ENCODE data around the gene CD4. TPM values are rescaled to one million over a fixed set of nuclear protein-coding genes. Genes with fewer than 3 reads are reported as not detected.

The CD4 gene
- total RNA-seq, 4 donors from 2014 or later: 1.8 to 12.9 (median 3.8) TPM

DNA sequence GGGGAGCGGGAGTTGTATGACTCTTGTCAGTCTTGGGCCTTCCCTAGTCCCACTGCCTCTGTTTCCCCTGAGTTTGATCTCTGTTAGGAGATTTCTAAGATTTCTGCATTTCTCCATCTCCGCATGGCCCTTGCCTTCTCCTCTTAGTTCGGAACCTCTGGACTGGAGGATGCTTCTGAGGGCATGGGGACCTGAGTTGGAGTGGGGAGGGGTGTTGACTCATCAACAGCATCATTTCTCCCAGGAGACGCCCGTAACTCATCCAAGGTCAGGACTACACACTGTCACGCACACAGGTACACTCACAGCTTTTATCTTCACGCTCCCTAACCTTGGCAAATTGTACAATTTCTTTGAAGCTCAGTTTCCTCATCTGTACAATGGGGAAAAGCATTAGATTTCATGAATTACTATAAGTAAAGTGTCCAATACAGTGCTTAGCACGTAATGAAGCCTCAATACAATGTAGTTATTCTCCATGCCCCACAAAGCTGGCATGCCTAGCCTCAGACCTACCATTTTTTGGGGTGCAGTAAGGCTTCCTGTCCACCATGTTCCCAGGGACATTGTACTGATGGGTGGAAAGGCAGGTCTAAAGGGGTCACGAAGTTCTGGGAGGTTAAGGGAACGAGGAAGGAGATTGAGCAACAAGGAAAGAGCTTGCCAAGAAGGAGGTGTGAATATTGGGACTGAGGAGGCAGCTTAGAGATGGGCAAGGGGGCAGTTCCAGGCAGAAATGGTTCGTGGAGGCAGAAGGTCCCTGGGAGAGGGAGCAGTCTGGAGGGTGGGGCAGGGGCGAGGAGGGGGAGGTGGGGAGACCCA lies 17.6 kb upstream of the CD4 start:
- DNase-seq: no peak
- peak overlapping the region in 3 of 4 donors; percentile 35 to 48 (median 46) for H3K27ac ChIP-seq
- no peaks in the 10 kb centered on the region for H3K9me3 ChIP-seq
- no peak for ATAC-seq
- no peak overlapping the region for H3K4me3 ChIP-seq
- peaks cover 12 to 20% of the 10 kb centered on the region in 2 donors for H3K4me1 ChIP-seq
- intact Hi-C loops (cut with DNase I; ENCODE audit: low total_unique reads): no loop called here
- in situ Hi-C loops (cut with MboI; ENCODE audit: low sequenced_read_pairs in 4 of 4): no loop called here
- no peaks in the 10 kb centered on the region for H3K27me3 ChIP-seq
- H3K36me3 ChIP-seq: no peaks in the 10 kb centered on the region
- TF ChIP-seq, protein P1, sequence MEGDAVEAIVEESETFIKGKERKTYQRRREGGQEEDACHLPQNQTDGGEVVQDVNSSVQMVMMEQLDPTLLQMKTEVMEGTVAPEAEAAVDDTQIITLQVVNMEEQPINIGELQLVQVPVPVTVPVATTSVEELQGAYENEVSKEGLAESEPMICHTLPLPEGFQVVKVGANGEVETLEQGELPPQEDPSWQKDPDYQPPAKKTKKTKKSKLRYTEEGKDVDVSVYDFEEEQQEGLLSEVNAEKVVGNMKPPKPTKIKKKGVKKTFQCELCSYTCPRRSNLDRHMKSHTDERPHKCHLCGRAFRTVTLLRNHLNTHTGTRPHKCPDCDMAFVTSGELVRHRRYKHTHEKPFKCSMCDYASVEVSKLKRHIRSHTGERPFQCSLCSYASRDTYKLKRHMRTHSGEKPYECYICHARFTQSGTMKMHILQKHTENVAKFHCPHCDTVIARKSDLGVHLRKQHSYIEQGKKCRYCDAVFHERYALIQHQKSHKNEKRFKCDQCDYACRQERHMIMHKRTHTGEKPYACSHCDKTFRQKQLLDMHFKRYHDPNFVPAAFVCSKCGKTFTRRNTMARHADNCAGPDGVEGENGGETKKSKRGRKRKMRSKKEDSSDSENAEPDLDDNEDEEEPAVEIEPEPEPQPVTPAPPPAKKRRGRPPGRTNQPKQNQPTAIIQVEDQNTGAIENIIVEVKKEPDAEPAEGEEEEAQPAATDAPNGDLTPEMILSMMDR (IDR thresholded peaks at IDR 0.05 in 4 of 5, conservative IDR thresholded peaks at IDR 0.05 in 1 of 5): no peak
- no peak for TF ChIP-seq POLR2A (IDR thresholded peaks at IDR 0.05)

DNA sequence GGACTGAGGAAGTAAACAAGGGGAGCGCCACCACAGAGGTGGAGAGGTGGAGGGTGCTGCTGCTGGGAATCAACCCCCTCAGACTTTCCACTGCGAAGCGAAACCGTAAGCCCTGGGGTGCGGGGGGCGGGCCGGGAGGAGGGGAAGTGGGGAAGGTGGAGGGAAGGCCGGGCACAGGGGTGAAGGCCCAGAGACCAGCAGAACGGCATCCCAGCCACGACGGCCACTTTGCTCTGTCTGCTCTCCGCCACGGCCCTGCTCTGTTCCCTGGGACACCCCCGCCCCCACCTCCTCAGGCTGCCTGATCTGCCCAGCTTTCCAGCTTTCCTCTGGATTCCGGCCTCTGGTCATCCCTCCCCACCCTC lies 17.0 kb upstream of the CD4 start, which contains the start of gene LAG3:
LAG3 (plus strand) TSS at position 190 of the 365 bp plus-strand sequence. CDS start 333 bp downstream, outside the sequence.
- intact Hi-C loops (cut with DNase I; ENCODE audit: low total_unique reads) (no loop called here), in situ Hi-C loops (cut with MboI; ENCODE audit: low sequenced_read_pairs in 4 of 4) (no loop called here)
- H3K27ac ChIP-seq: peak within 1 kb of the TSS in 3 of 4 donors; percentile 35 to 48 (median 46)
- no peaks in the 10 kb centered on the region for H3K9me3 ChIP-seq
- TF ChIP-seq, protein P1 (IDR thresholded peaks at IDR 0.05 in 4 of 5, conservative IDR thresholded peaks at IDR 0.05 in 1 of 5): no peak
- no peak for TF ChIP-seq POLR2A (IDR thresholded peaks at IDR 0.05)
- no peak for ATAC-seq
- H3K36me3 ChIP-seq: no peaks in the 10 kb centered on the region
- no peaks in the 10 kb centered on the region for H3K27me3 ChIP-seq
- peaks cover 12 to 15% of the 10 kb centered on the region in 2 donors for H3K4me1 ChIP-seq
- H3K4me3 ChIP-seq: no peak within 1 kb of the TSS
- no peak for DNase-seq

DNA sequence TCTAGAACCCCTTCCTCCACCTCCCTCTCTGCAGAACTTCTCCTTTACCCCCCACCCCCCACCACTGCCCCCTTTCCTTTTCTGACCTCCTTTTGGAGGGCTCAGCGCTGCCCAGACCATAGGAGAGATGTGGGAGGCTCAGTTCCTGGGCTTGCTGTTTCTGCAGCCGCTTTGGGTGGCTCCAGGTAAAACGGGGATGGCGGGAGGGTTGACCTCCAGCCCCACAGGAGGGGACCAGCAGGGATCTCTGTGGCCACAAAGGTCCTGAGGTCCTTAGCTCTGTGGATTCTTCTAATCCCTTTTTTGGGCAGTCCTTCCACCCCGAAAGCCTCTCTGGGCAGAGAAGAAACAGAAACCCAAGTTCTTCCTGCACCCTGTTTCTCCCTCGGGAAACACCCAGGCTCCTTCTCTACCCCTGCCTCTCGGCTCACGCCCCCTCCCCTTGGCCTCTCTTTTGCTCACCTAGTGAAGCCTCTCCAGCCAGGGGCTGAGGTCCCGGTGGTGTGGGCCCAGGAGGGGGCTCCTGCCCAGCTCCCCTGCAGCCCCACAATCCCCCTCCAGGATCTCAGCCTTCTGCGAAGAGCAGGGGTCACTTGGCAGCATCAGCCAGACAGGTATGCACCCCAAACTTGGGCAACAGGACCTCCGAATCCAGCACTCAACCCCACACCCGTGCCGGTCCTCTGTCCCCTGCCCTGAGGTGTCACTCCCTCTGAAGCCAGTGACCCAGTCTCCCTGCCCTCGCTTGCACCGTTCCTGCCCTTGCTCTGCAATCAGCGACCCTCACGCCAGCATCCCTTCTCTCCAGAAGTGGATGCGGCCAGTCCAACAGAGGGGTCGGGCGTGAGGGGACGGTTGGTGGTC lies 16.4 kb upstream of the CD4 start:
- Histone ChIP-seq H3K36me3 (no peaks in the 10 kb centered on the region), H3K9me3 (no peaks in the 10 kb centered on the region), H3K27ac (no peak overlapping the region), H3K27me3 (no peaks in the 10 kb centered on the region), H3K4me1 (peaks cover 9 to 11% of the 10 kb centered on the region in 2 donors), H3K4me3 (no peak overlapping the region)
- in situ Hi-C loops (cut with MboI; ENCODE audit: low sequenced_read_pairs in 4 of 4) (no loop called here), intact Hi-C loops (cut with DNase I; ENCODE audit: low total_unique reads) (no loop called here)
- TF ChIP-seq, protein P1 (IDR thresholded peaks at IDR 0.05 in 4 of 5, conservative IDR thresholded peaks at IDR 0.05 in 1 of 5): no peak
- TF ChIP-seq POLR2A (IDR thresholded peaks at IDR 0.05): no peak
- no peak for DNase-seq
- no peak for ATAC-seq

DNA sequence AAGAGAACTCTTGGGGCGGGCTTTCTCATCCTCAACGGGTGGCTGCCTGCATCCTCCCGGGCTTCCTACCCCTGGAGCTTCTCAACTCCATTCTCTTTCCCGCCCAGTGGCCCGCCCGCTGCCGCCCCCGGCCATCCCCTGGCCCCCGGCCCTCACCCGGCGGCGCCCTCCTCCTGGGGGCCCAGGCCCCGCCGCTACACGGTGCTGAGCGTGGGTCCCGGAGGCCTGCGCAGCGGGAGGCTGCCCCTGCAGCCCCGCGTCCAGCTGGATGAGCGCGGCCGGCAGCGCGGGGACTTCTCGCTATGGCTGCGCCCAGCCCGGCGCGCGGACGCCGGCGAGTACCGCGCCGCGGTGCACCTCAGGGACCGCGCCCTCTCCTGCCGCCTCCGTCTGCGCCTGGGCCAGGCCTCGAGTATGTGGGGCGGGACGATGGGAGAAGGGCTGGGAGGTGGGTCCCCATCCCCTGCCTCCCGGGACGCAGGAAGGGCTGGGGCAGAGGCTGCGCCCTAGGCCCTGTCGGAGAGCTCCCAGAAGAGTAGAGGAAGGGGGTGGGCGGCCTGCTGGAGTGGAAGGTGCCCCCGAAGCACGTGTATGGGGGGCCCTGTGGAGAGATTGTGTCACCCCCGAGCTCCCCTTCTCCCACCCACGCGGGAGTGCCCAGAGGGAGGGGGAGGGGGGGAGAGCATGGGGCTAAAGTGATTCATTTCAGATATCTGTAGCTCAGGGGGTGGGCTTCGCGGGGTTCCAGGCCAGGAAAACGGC lies 15.6 kb upstream of the CD4 start:
- TF ChIP-seq POLR2A (IDR thresholded peaks at IDR 0.05): no peak
- TF ChIP-seq, protein P1 (IDR thresholded peaks at IDR 0.05 in 4 of 5, conservative IDR thresholded peaks at IDR 0.05 in 1 of 5): no peak
- Histone ChIP-seq H3K27me3 (no peaks in the 10 kb centered on the region), H3K4me3 (no peak overlapping the region), H3K9me3 (no peaks in the 10 kb centered on the region), H3K36me3 (no peaks in the 10 kb centered on the region), H3K4me1 (peaks cover 9 to 11% of the 10 kb centered on the region in 2 donors), H3K27ac (no peak overlapping the region)
- intact Hi-C loops (cut with DNase I; ENCODE audit: low total_unique reads) (no loop called here), in situ Hi-C loops (cut with MboI; ENCODE audit: low sequenced_read_pairs in 4 of 4) (no loop called here)
- ATAC-seq (no peak), DNase-seq (no peak)
